Measurements from ENCODE around the gene CADPS.

GRCh38 chr3:62718515-62719320 lies 156.5 kb downstream of the CADPS start:
- TF ChIP-seq GABPA (IDR thresholded peaks at IDR 0.05; ENCODE audit: low read depth), result no peak
- no peak for TF ChIP-seq CTCF (IDR thresholded peaks at IDR 0.05; ENCODE audit: insufficient read depth, low read length)
- no peak for TF ChIP-seq REST (IDR thresholded peaks at IDR 0.05; ENCODE audit: insufficient replicate concordance, low read depth)
